ENCODE measurements around the gene ARHGEF16.
A peak's percentile ranks its signal among the peaks of the same experiment; 100 is the strongest.

The ARHGEF16 gene

GRCh38 chr1:3514404-3514803 lies 59.9 kb downstream of the ARHGEF16 start:
- intact Hi-C loops (cut with DNase I; ENCODE audit: low total_unique reads) = no loop called here
- no peak for DNase-seq
- TF ChIP-seq CTCF (IDR thresholded peaks at IDR 0.05) = no peak
- Histone ChIP-seq H3K27ac (no peak overlapping the region), H3K36me3 (peaks cover 0 to 72% (median 51%) of the 10 kb centered on the region in 3 donors), H3K4me1 (peaks cover 0 to 22% (median 14%) of the 10 kb centered on the region in 4 donors), H3K9me3 (no peaks in the 10 kb centered on the region), H3K27me3 (no peaks in the 10 kb centered on the region), H3K4me3 (no peak overlapping the region)

- Histone ChIP-seq H3K9me3 (no peaks in the 10 kb centered on the region), H3K4me1 (peaks cover 0 to 22% (median 14%) of the 10 kb centered on the region in 4 donors), H3K36me3 (peaks cover 0 to 73% (median 54%) of the 10 kb centered on the region in 3 donors), H3K27ac (no peak overlapping the region), H3K4me3 (no peak overlapping the region), H3K27me3 (no peaks in the 10 kb centered on the region)
- no peak for DNase-seq
- intact Hi-C loops (cut with DNase I; ENCODE audit: low total_unique reads) = no loop called here
- TF ChIP-seq CTCF (IDR thresholded peaks at IDR 0.05) = no peak
Observed at GRCh38 chr1:3515272-3515671, 60.8 kb downstream of the ARHGEF16 start.

DNA sequence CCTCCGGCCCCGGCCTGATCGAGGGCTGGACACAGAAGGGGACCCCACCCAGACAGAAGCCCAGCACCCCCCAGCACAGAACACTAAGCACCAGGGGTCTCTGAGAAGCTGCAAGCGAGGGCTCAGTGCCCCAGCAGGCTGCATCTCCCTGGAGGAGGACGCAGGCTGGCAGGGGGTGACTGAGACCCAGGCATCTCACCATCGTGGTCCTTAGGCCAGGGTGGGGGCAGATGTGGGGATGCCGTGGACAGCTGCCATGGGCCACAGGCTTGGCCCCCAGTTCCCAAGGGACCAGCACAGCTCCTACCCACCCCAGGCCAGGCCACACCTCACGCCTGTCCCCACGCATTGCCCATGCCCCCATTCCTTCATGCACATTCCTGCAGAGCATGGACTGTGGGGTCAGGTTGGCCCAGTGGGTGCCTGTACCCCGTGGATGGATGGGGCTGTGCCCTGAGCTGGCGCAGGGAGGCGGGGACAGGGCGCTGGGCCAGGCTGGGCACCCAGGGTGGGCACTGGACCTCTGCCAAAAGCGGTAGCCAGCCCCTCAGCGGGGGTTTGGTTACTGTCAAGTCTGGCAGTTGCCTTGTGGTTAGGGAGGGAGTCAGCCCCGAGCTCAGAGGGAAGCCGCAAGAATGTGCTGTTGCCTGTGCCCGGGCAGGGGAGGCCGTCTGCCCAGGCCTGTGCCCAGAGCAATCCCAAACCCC lies 61.5 kb downstream of the ARHGEF16 start:
- no peak for DNase-seq
- intact Hi-C loops (cut with DNase I; ENCODE audit: low total_unique reads) = no loop called here
- TF ChIP-seq CTCF (IDR thresholded peaks at IDR 0.05) = no peak
- H3K27me3 ChIP-seq = no peaks in the 10 kb centered on the region
- H3K9me3 ChIP-seq = no peaks in the 10 kb centered on the region
- H3K4me3 ChIP-seq = no peak overlapping the region
- peaks cover 0 to 76% (median 58%) of the 10 kb centered on the region in 3 donors for H3K36me3 ChIP-seq
- H3K4me1 ChIP-seq = peaks cover 0 to 22% (median 15%) of the 10 kb centered on the region in 4 donors
- H3K27ac ChIP-seq = no peak overlapping the region

GRCh38 chr1:3516481-3516869 lies 62.0 kb downstream of the ARHGEF16 start:
- no peaks in the 10 kb centered on the region for H3K27me3 ChIP-seq
- TF ChIP-seq CTCF (IDR thresholded peaks at IDR 0.05) = no peak
- H3K27ac ChIP-seq = peak overlapping the region in 1 of 2 donors; percentile 37
- intact Hi-C loops (cut with DNase I; ENCODE audit: low total_unique reads) = no loop called here
- H3K9me3 ChIP-seq = no peaks in the 10 kb centered on the region
- H3K4me3 ChIP-seq = no peak overlapping the region
- peaks cover 0 to 22% (median 16%) of the 10 kb centered on the region in 4 donors for H3K4me1 ChIP-seq
- DNase-seq = no peak
- H3K36me3 ChIP-seq = peaks cover 0 to 76% (median 58%) of the 10 kb centered on the region in 3 donors

DNA sequence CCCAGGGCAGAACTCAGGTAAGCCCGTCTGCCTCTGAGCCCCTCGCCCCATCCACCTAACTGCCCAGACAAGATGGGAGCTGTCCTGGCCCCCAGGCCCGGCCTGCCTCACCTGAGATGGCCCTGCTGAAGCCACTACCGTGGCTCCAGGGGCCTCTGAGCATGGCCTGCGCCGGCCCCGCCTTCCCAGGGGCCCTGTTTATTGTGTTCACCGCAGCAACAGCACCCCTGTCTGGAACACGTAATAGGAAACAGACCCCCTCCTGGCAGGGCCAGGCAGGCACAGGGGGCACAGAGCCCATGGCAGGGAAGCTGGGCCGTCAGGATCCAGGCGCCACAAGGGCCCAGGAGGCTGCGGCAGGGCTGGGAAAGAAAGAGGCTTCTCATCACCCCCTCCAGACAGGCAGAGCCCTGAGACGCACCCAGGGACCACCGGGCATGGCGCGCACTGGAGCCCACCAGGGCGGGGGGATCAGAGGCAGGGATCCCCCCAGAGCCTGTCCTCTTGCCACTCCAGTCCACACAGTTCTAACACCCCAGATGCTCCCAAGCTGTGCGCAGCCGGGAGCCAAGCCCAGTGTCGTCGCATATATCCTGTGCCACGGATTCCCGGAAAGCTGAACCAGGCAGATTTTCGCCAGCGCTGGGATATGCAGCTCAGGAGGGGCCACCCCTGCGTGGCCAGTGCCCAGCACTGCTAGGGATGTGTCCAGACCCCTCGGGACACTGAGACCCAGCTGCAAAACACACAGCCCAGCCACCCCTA lies 62.6 kb downstream of the ARHGEF16 start:
- Histone ChIP-seq H3K4me3 (no peak overlapping the region), H3K36me3 (peaks cover 0 to 75% (median 58%) of the 10 kb centered on the region in 3 donors), H3K9me3 (no peaks in the 10 kb centered on the region), H3K27ac (peak overlapping the region in 1 of 2 donors; percentile 37), H3K4me1 (peaks cover 0 to 22% (median 16%) of the 10 kb centered on the region in 4 donors), H3K27me3 (no peaks in the 10 kb centered on the region)
- TF ChIP-seq CTCF (IDR thresholded peaks at IDR 0.05) = no peak
- no peak for DNase-seq
- intact Hi-C loops (cut with DNase I; ENCODE audit: low total_unique reads) = no loop called here

Data from tibial artery (tissue), 4 donors.